ENCODE results near the gene SUPV3L1.
"Not testable (repeated sequence)": the region's sequence is repeated elsewhere in the genome, so short reads cannot be mapped to it uniquely, and the experiment has no call there.

DNA sequence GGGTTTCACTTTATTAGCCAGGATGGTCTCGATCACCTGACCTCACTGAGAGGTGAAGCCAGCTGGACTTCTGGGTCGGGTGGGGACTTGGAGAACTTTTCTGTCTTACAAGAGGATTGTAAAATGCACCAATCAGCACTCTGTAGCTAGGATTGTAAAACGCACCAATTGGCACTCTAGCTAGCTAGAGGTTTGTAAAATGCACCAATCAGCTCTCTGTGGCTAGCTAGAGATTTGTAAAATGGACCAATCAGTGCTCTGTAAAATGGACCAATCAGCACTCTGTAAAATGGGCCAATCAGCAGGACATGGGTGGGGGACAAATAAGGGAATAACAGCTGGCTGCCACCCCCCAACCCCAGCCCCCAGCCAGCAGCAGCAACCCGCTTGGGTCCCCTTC, 4.7 kb upstream of the SUPV3L1 start:
- TF ChIP-seq, protein P1, sequence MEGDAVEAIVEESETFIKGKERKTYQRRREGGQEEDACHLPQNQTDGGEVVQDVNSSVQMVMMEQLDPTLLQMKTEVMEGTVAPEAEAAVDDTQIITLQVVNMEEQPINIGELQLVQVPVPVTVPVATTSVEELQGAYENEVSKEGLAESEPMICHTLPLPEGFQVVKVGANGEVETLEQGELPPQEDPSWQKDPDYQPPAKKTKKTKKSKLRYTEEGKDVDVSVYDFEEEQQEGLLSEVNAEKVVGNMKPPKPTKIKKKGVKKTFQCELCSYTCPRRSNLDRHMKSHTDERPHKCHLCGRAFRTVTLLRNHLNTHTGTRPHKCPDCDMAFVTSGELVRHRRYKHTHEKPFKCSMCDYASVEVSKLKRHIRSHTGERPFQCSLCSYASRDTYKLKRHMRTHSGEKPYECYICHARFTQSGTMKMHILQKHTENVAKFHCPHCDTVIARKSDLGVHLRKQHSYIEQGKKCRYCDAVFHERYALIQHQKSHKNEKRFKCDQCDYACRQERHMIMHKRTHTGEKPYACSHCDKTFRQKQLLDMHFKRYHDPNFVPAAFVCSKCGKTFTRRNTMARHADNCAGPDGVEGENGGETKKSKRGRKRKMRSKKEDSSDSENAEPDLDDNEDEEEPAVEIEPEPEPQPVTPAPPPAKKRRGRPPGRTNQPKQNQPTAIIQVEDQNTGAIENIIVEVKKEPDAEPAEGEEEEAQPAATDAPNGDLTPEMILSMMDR (IDR thresholded peaks at IDR 0.05), result not testable (repeated sequence)
- not testable (repeated sequence) for TF ChIP-seq POLR2A (IDR thresholded peaks at IDR 0.05)

Data from adrenal gland (tissue), 5 donors.